ENCODE data around the gene CD96. TPM values are rescaled to one million over a fixed set of nuclear protein-coding genes. Genes with fewer than 3 reads are reported as not detected.

Gene CD96
- total RNA-seq, 4 donors from 2014 or later: 0.27 to 2.1 (median 0.72) TPM

GRCh38 chr3:111534701-111535100, 7.3 kb upstream of the CD96 start:
- WGBS, 2 donors: 55 to 59% methylated on average over 4 of the region's 4 CpGs
- TF ChIP-seq POLR2A (IDR thresholded peaks at IDR 0.05) (no peak), CTCF (IDR thresholded peaks at IDR 0.05) (no peak)
- no peak overlapping the region for H3K4me3 ChIP-seq (ENCODE audit: low read depth, poor library complexity, severe bottlenecking)
- intact Hi-C loops (cut with DNase I; ENCODE audit: low total_unique reads): no loop called here
- no peak for DNase-seq (ENCODE audit: low spot score in 2 of 2)

GRCh38 chr3:111538111-111538510, 3.9 kb upstream of the CD96 start:
- DNase-seq (ENCODE audit: low spot score in 2 of 2): no peak
- TF ChIP-seq CTCF (IDR thresholded peaks at IDR 0.05) (no peak), POLR2A (IDR thresholded peaks at IDR 0.05) (no peak)
- 78 to 87% methylated on average over 1 of the region's 1 CpG for WGBS, 2 donors
- no peak overlapping the region for H3K4me3 ChIP-seq (ENCODE audit: low read depth, poor library complexity, severe bottlenecking)
- intact Hi-C loops (cut with DNase I; ENCODE audit: low total_unique reads): no loop called here

- no peak overlapping the region for H3K4me3 ChIP-seq (ENCODE audit: low read depth, poor library complexity, severe bottlenecking)
- no peak for DNase-seq (ENCODE audit: low spot score in 2 of 2)
- WGBS, 2 donors: 39 to 43% methylated on average over 4 of the region's 4 CpGs
- TF ChIP-seq POLR2A (IDR thresholded peaks at IDR 0.05): no peak
- no peak for TF ChIP-seq CTCF (IDR thresholded peaks at IDR 0.05)
- intact Hi-C loops (cut with DNase I; ENCODE audit: low total_unique reads): no loop called here
Observed at GRCh38 chr3:111538681-111539083, 3.3 kb upstream of the CD96 start.

GRCh38 chr3:111539351-111540331, 2.4 kb upstream of the CD96 start:
- no peak for TF ChIP-seq POLR2A (IDR thresholded peaks at IDR 0.05)
- TF ChIP-seq CTCF (IDR thresholded peaks at IDR 0.05): no peak
- no peak overlapping the region for H3K4me3 ChIP-seq (ENCODE audit: low read depth, poor library complexity, severe bottlenecking)
- intact Hi-C loops (cut with DNase I; ENCODE audit: low total_unique reads): no loop called here
- WGBS, 2 donors: 35% methylated on average over 10 of the region's 10 CpGs
- DNase-seq (ENCODE audit: low spot score in 2 of 2): no peak

- WGBS, 2 donors: 57 to 65% methylated on average over 3 of the region's 3 CpGs
Observed at GRCh38 chr3:111541391-111541790, 606 bp upstream of the CD96 start.

More at GRCh38 chr3:111541391-111541790, 606 bp upstream of the CD96 start:
- TF ChIP-seq POLR2A (IDR thresholded peaks at IDR 0.05): no peak
- no peak for TF ChIP-seq CTCF (IDR thresholded peaks at IDR 0.05)
- H3K4me3 ChIP-seq (ENCODE audit: low read depth, poor library complexity, severe bottlenecking): no peak overlapping the region
- DNase-seq (ENCODE audit: low spot score in 2 of 2): no peak
- intact Hi-C loops (cut with DNase I; ENCODE audit: low total_unique reads): no loop called here
